HG03095 (cell line): ENCODE results near the gene HTR3B.
"Not testable (repeated sequence)": the region's sequence is repeated elsewhere in the genome, so short reads cannot be mapped to it uniquely, and the experiment has no call there.

ENCODE experiments used
- ATAC-seq: cut with Tn5 transposase; IDR thresholded peaks from one replicate; pipeline ENCODE4 v1.9.1; 2021; ENCODE audit warnings: moderate library complexity; ENCODE audit not compliant: unreplicated experiment

The HTR3B gene

GRCh38 chr11:113942256-113942655 lies 37.7 kb downstream of the HTR3B start:
- no peak for ATAC-seq

GRCh38 chr11:113946162-113946561 lies 41.6 kb downstream of the HTR3B start:
- not testable (repeated sequence) for ATAC-seq

GRCh38 chr11:113947994-113948393 lies 43.4 kb downstream of the HTR3B start:
- ATAC-seq, result no peak

GRCh38 chr11:113949891-113950290 lies 45.3 kb downstream of the HTR3B start:
- ATAC-seq, result no peak

GRCh38 chr11:113951537-113951936 lies 46.9 kb downstream of the HTR3B start:
- ATAC-seq, result no peak

- no peak for ATAC-seq
Observed at GRCh38 chr11:113952070-113952469, 47.5 kb downstream of the HTR3B start.

- no peak for ATAC-seq
Observed at GRCh38 chr11:113952588-113952987, 48.0 kb downstream of the HTR3B start.

- no peak for ATAC-seq
Observed at GRCh38 chr11:113954235-113954634, 49.6 kb downstream of the HTR3B start.

- no peak for ATAC-seq
Observed at GRCh38 chr11:113956986-113957385, 52.4 kb downstream of the HTR3B start.

- no peak for ATAC-seq
Observed at GRCh38 chr11:113960702-113961330, 56.2 kb downstream of the HTR3B start.

GRCh38 chr11:113967361-113967760 lies 62.8 kb downstream of the HTR3B start:
- ATAC-seq, result no peak

- ATAC-seq, result no peak
Observed at GRCh38 chr11:113971506-113972195, 67.1 kb downstream of the HTR3B start.

GRCh38 chr11:113974741-113975470 lies 70.3 kb downstream of the HTR3B start, which contains the start of gene HTR3A:
TSS of gene HTR3A (plus strand) at chr11:113975108. CDS start at chr11:113975326, 218 bp downstream.
- no peak for ATAC-seq

GRCh38 chr11:113977071-113977490 lies 72.5 kb downstream of the HTR3B start:
- no peak for ATAC-seq

- no peak for ATAC-seq
Observed at GRCh38 chr11:113977701-113978100, 73.1 kb downstream of the HTR3B start.

- ATAC-seq, result no peak
Observed at GRCh38 chr11:113979431-113979830, 74.8 kb downstream of the HTR3B start.

GRCh38 chr11:113980785-113981184 lies 76.2 kb downstream of the HTR3B start:
- no peak for ATAC-seq

- no peak for ATAC-seq
Observed at GRCh38 chr11:113982306-113982705, 77.7 kb downstream of the HTR3B start.

- ATAC-seq, result no peak
Observed at GRCh38 chr11:113984781-113985180, 80.2 kb downstream of the HTR3B start.

- ATAC-seq, result no peak
Observed at GRCh38 chr11:113985906-113986305, 81.3 kb downstream of the HTR3B start.

- no peak for ATAC-seq
Observed at GRCh38 chr11:113986351-113987140, 82.0 kb downstream of the HTR3B start.
